GM12864 (cell line): ENCODE results near the gene NHSL1.

ENCODE experiments used
- DNase-seq: peaks from one replicate; pipeline ENCODE4 v3.0.0-alpha.2; 2011; ENCODE audit warnings: low read depth
- H3K4me3 ChIP-seq: 2 replicates; pipeline ENCODE4 v1.5.1; 2011; ENCODE audit warnings: mild to moderate bottlenecking, low read depth, low read length, control low read depth
- CTCF ChIP-seq: IDR thresholded peaks from 2 replicates; pipeline ENCODE4 v1.5.1; 2011; ENCODE audit warnings: low read depth, mild to moderate bottlenecking, moderate library complexity, low read length, control low read depth, inconsistent platforms; ENCODE audit errors: missing control alignments

NHSL1 gene

GRCh38 chr6:138524526-138524925 is 25.2 kb upstream of the NHSL1 start:
- H3K4me3 ChIP-seq: no peak overlapping the region
- no peak for DNase-seq
- no peak for TF ChIP-seq CTCF

- no peak overlapping the region for H3K4me3 ChIP-seq
- TF ChIP-seq CTCF: no peak
- no peak for DNase-seq
Measured at GRCh38 chr6:138523347-138524210, 24.3 kb upstream of the NHSL1 start.

GRCh38 chr6:138522611-138523010 is 23.3 kb upstream of the NHSL1 start:
- TF ChIP-seq CTCF: no peak
- no peak for DNase-seq

GRCh38 chr6:138521790-138522189 is 22.5 kb upstream of the NHSL1 start:
- no peak overlapping the region for H3K4me3 ChIP-seq
- no peak for TF ChIP-seq CTCF
- DNase-seq: no peak

More at GRCh38 chr6:138522611-138523010, 23.3 kb upstream of the NHSL1 start:
- no peak overlapping the region for H3K4me3 ChIP-seq

GRCh38 chr6:138520463-138520862 is 21.2 kb upstream of the NHSL1 start:
- no peak for TF ChIP-seq CTCF
- no peak overlapping the region for H3K4me3 ChIP-seq
- DNase-seq: no peak

- TF ChIP-seq CTCF: no peak
- no peak overlapping the region for H3K4me3 ChIP-seq
- DNase-seq: no peak
Measured at GRCh38 chr6:138518054-138518453, 18.8 kb upstream of the NHSL1 start.

GRCh38 chr6:138517635-138518034 is 18.3 kb upstream of the NHSL1 start:
- peak; percentile 29 for DNase-seq

More at GRCh38 chr6:138517635-138518034, 18.3 kb upstream of the NHSL1 start:
- no peak overlapping the region for H3K4me3 ChIP-seq
- TF ChIP-seq CTCF: peak; percentile 86
